CD4-positive, alpha-beta T cell treated with Interleukin-1 beta for 1 hour (primary cell): ENCODE measurements around the gene LYSMD1.

Experiments
- DNase-seq, 2 donors: peaks; one replicate each; pipeline ENCODE4 v3.0.0-alpha.2; 2020 to 2022

Gene LYSMD1

DNA sequence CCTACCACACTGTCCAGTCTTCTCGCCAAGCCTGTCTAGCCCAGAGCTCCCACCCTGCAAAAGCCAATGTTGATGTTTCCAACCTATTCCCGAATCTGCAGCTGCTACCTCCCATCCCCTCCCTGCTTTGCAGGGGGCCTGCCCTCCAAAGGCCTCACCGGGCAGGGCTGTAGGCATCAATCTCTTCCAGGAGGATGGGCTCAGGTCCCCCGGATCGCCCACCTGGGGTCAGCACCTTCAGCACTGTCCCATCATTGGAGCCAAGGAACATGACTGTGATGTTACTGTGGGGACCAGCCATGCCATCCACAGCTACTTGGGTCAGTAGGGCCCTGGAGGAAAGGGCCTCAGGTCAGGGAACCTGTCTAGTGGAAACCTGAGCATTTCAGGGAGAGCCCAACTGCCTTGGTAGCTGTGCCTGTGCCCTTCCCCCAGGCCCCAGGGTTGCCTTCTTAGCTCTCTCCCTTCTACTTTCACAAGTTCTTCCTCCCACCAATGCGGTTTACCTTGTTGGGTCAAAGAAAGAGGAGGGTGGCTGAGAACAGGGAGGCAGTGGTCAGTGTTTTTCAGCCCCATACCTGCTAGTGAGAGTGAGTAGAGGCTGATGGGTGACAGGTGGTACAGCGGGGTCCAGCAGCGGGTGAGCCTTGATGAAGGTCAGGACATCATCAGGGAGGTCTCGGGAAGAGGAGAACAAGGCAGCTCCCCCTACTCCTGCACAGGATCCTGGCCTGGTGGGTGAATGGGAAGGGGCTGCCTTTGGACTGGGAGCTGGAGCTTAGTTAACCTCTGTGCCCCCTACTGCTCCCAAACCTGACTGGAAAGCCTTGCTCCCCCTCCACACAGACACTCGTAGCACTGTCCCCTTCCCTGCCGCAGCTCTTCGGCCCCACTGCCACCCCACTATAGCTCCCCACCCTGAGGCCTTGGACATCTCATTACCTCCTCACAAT lies 30.0 kb downstream of the LYSMD1 start:
- DNase-seq = no peak

DNA sequence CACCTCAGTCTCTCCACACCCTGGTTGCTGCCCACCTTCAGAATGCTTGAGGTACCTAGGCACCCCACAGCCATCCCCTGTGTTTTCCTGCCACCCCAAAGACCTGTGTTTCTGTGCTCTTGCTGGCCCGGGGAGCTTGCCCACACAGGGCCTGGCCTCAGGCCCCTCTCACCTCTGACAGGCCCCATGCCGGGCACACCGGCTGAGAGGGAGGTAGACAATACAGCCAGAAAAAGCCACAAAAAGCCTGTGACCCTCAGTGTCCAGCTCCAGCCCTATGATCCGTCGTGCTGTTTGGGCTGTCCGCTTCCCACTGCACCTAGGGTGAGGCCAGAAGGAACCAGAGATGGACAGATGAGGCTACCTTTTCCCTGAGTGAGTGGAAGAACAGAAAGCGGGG lies 30.7 kb downstream of the LYSMD1 start:
- DNase-seq = no peak

- no peak for DNase-seq
Observed at GRCh38 chr1:151134396-151134795, 31.3 kb downstream of the LYSMD1 start.

DNA sequence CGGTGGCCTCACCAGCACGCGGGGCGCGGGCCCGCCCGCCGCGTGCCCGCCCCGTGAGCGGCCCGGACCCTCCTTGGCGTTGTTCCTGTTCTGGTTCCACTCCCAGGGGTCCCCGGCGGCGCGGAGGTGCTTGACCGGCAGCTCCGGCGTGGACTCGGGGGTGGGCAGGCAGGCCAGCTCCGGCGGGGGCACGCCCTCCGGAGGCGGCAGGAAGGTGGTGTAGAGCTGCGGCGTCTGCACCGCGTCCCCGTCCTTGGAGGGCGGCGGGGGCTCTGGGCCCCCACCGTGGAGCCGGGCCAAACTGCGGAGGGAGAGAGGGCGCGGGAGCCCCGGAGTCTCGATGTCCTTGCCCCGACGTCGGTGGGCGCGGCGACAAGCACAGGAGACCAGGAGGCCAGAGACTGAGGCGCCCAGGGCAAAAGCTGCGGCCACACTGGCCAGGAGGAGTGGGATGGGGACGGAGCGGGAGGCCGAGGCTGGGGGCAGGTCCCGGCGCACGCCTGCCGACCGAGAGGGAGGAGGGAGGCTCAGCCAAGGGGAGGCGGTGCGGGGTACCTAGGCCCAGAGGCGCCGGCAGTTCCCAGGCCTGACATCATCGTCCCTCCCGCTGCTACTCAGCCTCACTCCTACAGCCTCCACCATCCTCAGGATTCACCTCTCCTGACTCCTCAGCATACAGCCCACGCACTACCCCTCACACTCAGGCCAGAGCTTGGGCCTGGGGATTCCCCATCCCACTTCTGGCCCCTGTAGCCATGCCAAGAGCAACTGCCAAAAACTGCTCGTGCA lies 32.5 kb downstream of the LYSMD1 start:
- no peak for DNase-seq

DNA sequence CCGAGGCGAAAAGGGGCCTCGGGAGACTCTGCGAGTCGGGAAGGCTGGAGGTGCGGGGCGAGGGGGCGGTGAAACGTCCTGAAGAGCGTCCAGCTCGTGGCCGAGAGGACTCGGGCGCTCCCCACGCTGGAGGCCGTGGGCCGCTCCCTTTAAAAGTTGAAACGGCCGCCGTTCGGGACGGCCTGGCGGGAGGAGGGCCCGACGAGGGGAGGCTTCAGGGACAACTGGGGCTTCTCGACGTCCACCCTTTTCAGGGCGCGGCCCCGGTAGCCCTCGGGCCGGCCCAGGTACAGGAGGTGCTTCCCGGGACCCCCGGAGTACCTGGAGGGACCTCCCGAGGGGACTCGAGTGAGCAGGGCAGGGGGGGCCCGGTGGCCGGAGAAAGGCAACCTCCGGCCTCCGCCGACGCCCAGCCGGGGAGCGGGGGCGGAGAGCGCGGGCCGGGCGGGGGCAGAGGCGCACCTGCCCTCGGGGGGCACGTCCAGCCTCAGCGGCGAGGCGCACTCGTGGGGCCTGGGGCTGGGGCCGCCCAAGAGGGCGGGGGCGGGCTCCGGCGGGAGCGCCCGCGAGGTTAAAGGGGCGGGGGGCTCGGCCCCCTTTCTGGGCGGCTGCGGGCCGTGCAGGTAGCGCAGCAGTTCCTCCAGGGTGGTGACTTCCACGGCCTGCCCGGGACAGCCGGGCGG lies 33.2 kb downstream of the LYSMD1 start:
- DNase-seq = no peak

GRCh38 chr1:151131701-151132334 lies 33.9 kb downstream of the LYSMD1 start:
- DNase-seq = no peak

DNA sequence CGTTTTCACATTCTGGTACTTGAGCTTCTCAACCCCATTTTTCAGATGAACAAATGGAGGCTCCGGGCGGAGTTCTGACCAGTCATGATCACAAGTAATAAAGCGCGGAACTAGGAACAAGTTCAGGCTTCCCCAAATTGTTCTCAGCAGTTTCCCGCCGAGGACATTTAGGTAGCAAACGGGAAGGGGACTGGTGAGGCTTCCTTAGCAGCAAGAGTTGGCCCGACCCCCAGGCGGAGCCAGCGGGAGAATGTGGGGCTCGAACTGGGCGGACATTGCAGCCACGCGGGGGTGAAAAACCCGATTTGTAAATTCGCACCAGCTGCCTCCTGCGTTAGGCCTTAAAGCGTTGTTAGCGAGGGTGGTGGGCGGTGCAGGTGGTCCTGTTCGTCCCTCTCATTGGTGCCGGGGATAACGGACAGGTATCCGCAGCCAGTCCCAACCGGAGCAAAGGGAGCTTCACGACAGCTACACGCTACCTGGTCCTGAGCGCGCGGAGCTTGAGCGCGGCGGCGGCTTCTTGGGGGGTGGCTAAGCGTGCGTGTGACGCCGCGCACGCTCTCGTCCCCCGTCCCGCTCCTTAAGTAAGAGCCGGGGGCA lies 34.6 kb downstream of the LYSMD1 start:
- DNase-seq = peak; percentile 78 to 88

DNA sequence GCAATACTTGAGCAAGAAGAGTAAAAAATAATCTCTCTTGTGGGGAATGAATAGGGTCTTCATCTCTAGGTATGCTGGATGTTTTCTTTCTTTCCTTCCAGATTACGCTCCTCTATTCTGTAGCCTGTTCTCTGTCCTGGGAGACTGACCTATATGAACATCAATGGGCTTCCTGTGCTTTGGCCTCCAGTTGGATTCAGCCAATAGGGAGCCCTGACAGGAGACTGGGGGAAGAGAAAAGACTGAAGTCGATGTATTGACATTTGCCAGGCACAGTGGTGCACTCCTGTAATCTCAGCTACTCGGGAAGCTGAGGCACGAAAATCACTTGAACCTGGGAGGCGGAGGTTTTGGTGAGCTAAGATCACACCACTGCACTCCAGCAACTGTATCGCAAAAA lies 36.9 kb downstream of the LYSMD1 start:
- no peak for DNase-seq

DNA sequence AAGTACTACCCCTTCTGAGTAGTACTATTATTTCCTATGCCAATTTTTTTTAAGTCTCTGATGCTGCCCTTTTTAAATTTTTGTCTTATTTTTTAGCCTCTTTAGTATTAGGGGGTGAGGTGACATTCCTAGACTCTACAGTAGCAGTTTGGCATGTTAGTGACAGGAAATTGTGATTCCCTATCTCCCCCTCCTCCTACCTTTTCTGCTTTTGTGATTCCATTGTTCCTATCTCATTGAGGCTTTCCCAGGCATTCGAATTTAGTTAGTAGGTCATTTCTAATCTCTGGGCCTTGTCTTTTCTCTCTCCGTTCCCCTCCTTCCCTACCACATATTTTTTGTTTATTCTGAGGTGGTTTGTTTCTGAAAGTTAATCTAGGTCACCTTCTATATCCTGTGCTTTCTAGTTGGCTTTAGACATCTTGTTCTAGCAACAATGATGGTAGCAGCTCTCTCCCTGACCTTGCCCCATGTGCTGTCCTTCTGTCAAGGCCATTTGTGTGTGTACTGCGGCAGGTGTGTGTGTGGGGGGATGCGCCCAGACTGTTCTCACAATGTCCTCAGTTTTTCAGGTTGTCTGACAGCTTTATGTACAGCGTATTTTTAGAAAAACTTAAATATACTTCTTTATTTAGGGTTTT lies 40.8 kb downstream of the LYSMD1 start:
- DNase-seq = no peak

DNA sequence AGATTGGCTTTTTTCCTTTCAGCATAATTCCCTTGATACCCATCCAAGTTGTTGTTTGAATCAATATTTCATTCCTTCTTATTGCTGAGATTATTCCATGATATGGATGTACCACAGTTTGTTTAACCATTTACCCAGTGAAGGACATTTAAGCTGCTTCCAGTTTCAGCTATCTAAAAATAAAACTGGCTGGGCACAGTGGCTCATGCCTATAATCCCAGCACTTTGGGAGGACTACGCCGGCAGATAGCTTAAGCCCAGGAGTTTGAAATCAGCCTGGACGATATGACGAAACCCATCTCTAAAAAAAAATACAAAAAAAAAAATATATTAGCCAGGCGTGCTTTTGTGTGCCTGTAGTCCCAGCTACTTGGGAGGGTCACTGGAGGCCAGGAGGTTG lies 51.8 kb downstream of the LYSMD1 start:
- no peak for DNase-seq
